HEK293 (cell line): ENCODE data around the gene C17orf50.

ENCODE experiments used
- FEZF1 ChIP-seq: fragments of 450-650 bp; formaldehyde crosslinking; IDR thresholded peaks from 2 replicates; pipeline ENCODE4 v1.5.1; 2016; ENCODE audit warnings: missing biosample characterization, missing genetic modification characterization
- GLIS2 ChIP-seq: fragments of 450-650 bp; formaldehyde crosslinking; IDR thresholded peaks from 2 replicates; pipeline ENCODE4 v1.5.1; 2016; ENCODE audit warnings: missing biosample characterization, missing genetic modification characterization
- IKZF3 ChIP-seq: fragments of 450-650 bp; IDR thresholded peaks from 2 replicates; pipeline ENCODE4 v1.5.0; 2018; ENCODE audit warnings: missing biosample characterization, mild to moderate bottlenecking, missing genetic modification characterization, moderate library complexity
- KLF10 ChIP-seq: fragments of 450-650 bp; IDR thresholded peaks from 2 replicates; pipeline ENCODE4 v1.5.1; 2018; ENCODE audit warnings: missing biosample characterization, mild to moderate bottlenecking, missing genetic modification characterization
- PATZ1 ChIP-seq: fragments of 450-650 bp; formaldehyde crosslinking; IDR thresholded peaks from 2 replicates; pipeline ENCODE4 v1.5.1; 2016; ENCODE audit warnings: missing biosample characterization, missing genetic modification characterization
- PRDM10 ChIP-seq: fragments of 450-650 bp; formaldehyde crosslinking; IDR thresholded peaks from 2 replicates; pipeline ENCODE4 v1.5.1; 2016; ENCODE audit warnings: missing biosample characterization, missing genetic modification characterization
- PRDM4 ChIP-seq: fragments of 450-650 bp; formaldehyde crosslinking; IDR thresholded peaks from 2 replicates; pipeline ENCODE4 v1.5.1; 2017; ENCODE audit warnings: missing biosample characterization, missing genetic modification characterization
- PRDM6 ChIP-seq: fragments of 450-650 bp; formaldehyde crosslinking; IDR thresholded peaks from 2 replicates; pipeline ENCODE4 v1.5.1; 2017; ENCODE audit warnings: missing biosample characterization, missing genetic modification characterization
- ZBTB20 ChIP-seq: fragments of 450-650 bp; formaldehyde crosslinking; IDR thresholded peaks from 2 replicates; pipeline ENCODE4 v1.5.1; 2016; ENCODE audit warnings: missing biosample characterization, missing genetic modification characterization
- ZBTB44 ChIP-seq: fragments of 450-650 bp; IDR thresholded peaks from 2 replicates; pipeline ENCODE4 v1.5.1; 2018; ENCODE audit warnings: missing biosample characterization, mild to moderate bottlenecking, missing genetic modification characterization
- ZEB2 ChIP-seq: fragments of 450-650 bp; formaldehyde crosslinking; IDR thresholded peaks from 2 replicates; pipeline ENCODE4 v1.5.1; 2016; ENCODE audit warnings: missing biosample characterization, missing genetic modification characterization
- ZFP3 ChIP-seq: fragments of 450-650 bp; formaldehyde crosslinking; IDR thresholded peaks from 2 replicates; pipeline ENCODE4 v1.5.1; 2016; ENCODE audit warnings: low read depth, missing biosample characterization, missing genetic modification characterization
- ZIC2 ChIP-seq: fragments of 450-650 bp; formaldehyde crosslinking; IDR thresholded peaks from 2 replicates; pipeline ENCODE4 v1.5.1; 2016; ENCODE audit warnings: missing biosample characterization, missing genetic modification characterization
- ZNF311 ChIP-seq: fragments of 450-650 bp; formaldehyde crosslinking; IDR thresholded peaks from 2 replicates; pipeline ENCODE4 v1.5.1; 2017; ENCODE audit warnings: missing biosample characterization, missing genetic modification characterization, borderline replicate concordance
- ZNF366 ChIP-seq: fragments of 450-650 bp; formaldehyde crosslinking; conservative IDR thresholded peaks from 2 replicates; pipeline ENCODE4 v1.5.1; 2016; ENCODE audit warnings: missing biosample characterization, missing genetic modification characterization
- ZNF394 ChIP-seq: fragments of 450-650 bp; formaldehyde crosslinking; IDR thresholded peaks from 2 replicates; pipeline ENCODE4 v1.5.1; 2016; ENCODE audit warnings: missing biosample characterization, missing genetic modification characterization, mild to moderate bottlenecking, moderate library complexity, borderline replicate concordance
- ZNF544 ChIP-seq: fragments of 450-650 bp; formaldehyde crosslinking; IDR thresholded peaks from 2 replicates; pipeline ENCODE4 v1.5.0; 2017; ENCODE audit warnings: missing biosample characterization, missing genetic modification characterization
- ZNF629 ChIP-seq: fragments of 450-650 bp; formaldehyde crosslinking; IDR thresholded peaks from 2 replicates; pipeline ENCODE4 v1.5.1; 2017; ENCODE audit warnings: missing biosample characterization, missing genetic modification characterization
- ZNF660 ChIP-seq: fragments of 450-650 bp; IDR thresholded peaks from 2 replicates; pipeline ENCODE4 v1.5.1; 2018; ENCODE audit warnings: missing biosample characterization, mild to moderate bottlenecking, missing genetic modification characterization
- ZSCAN30 ChIP-seq: fragments of 450-650 bp; IDR thresholded peaks from 2 replicates; pipeline ENCODE4 v1.5.1; 2018; ENCODE audit warnings: missing biosample characterization, mild to moderate bottlenecking, missing genetic modification characterization, moderate library complexity
- TF ChIP-seq, protein P1 (sequence below): fragments of 450-650 bp; formaldehyde crosslinking; IDR thresholded peaks from 2 replicates; pipeline ENCODE4 v1.5.1; 2016; ENCODE audit warnings: missing biosample characterization, missing genetic modification characterization

The C17orf50 gene

DNA sequence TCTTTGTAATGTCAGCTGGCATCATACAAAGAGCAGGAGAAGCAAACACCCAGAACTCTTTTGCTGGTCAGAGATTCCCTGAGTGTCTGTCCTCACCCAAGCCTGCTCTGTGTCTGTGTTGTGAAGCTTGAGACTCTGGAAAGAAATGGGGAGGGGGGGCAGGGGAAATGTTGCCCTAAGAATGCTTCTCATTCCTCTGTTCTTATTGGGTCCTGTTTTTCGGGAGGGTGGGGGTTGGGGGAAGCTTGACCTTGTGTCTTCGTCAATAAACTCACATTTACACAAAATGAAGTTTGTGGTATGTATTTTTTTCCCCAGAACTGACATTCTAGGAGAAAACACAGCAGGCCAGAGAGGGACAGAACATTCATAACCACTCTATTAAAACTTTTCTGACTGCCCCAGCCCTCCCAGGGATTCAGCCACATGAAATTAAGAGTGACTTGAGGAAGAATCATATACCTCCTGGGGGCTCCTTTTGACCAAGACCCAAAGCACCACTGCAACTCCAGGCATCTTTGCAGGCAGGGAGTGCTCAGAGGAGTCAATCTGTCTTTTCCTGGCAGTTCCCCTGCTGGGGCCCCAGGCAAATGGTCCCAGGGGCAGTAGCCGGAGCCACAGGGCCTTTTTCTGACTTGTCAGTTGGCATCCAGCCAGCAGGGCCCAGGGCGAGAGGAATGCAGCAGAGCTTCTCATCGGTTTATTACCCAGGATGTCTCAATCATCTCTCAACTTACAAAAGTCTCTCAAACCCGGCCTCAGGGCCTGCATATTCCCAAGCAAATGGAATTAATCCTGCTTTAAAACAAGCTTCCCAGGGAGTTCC lies 34.3 kb upstream of the C17orf50 start (continued):
- TF ChIP-seq, protein P1, sequence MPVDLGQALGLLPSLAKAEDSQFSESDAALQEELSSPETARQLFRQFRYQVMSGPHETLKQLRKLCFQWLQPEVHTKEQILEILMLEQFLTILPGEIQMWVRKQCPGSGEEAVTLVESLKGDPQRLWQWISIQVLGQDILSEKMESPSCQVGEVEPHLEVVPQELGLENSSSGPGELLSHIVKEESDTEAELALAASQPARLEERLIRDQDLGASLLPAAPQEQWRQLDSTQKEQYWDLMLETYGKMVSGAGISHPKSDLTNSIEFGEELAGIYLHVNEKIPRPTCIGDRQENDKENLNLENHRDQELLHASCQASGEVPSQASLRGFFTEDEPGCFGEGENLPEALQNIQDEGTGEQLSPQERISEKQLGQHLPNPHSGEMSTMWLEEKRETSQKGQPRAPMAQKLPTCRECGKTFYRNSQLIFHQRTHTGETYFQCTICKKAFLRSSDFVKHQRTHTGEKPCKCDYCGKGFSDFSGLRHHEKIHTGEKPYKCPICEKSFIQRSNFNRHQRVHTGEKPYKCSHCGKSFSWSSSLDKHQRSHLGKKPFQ (tag by site-specific recombination): peak; percentile 22; the same call in 1 of the 2 replicates
- TF ChIP-seq ZNF660 (peak; percentile 97), ZFP3 (tag by site-specific recombination) (no peak), ZSCAN30 (tag by site-specific recombination) (peak; percentile 82), ZBTB20 (tag by site-specific recombination) (peak; percentile 72), ZNF544 (tag by site-specific recombination) (peak; percentile 66; the same call in 1 of the 2 replicates), ZNF394 (no peak; the same call in 1 of the 2 replicates), ZNF629 (tag by site-specific recombination) (0 out of 2 replicates have a peak, but pooled peaks have one; percentile 35), PATZ1 (tag by site-specific recombination) (peak; percentile 73), GLIS2 (0 out of 2 replicates have a peak, but pooled peaks have one; percentile 10), KLF10 (tag by site-specific recombination) (peak; percentile 63; the same call in 1 of the 2 replicates), ZNF311 (no peak), PRDM10 (no peak; the same call in 1 of the 2 replicates), PRDM6 (tag by site-specific recombination) (peak; percentile 76), ZNF366 (tag by site-specific recombination) (peak; percentile 50; the same call in 1 of the 2 replicates), ZEB2 (tag by site-specific recombination) (peak; percentile 64), IKZF3 (tag by site-specific recombination) (peak; percentile 86), PRDM4 (tag by site-specific recombination) (0 out of 2 replicates have a peak, but pooled peaks have one; percentile 12), ZBTB44 (tag by site-specific recombination) (peak; percentile 87), FEZF1 (tag by site-specific recombination) (peak; percentile 94), ZIC2 (tag by site-specific recombination) (peak; percentile 99)
- TF ChIP-seq, all 188 proteins: peak for 35
